Muscle layer of duodenum (tissue), 2 donors: ENCODE measurements around the gene ATG10.
"Not testable (repeated sequence)": the region's sequence is repeated elsewhere in the genome, so short reads cannot be mapped to it uniquely, and the experiment has no call there.

Source experiments
- H3K27ac ChIP-seq: one replicate; pipeline ENCODE4 v1.7.0; 2013; ENCODE audit warnings: mild to moderate bottlenecking, low read length
- H3K27me3 ChIP-seq: one replicate; pipeline ENCODE4 v1.7.0; 2013; ENCODE audit warnings: low read depth, mild to moderate bottlenecking, control low read depth, low read length
- H3K36me3 ChIP-seq, 2 donors: one replicate each; pipeline ENCODE4 v1.7.0; 2013; ENCODE audit warnings: low read length in 2 of 2, control low read depth in 1 of 2, mild to moderate bottlenecking in 1 of 2; ENCODE audit not compliant: insufficient read depth in 2 of 2, control insufficient read depth in 1 of 2
- H3K4me1 ChIP-seq, 2 donors: one replicate each; pipeline ENCODE4 v1.7.0; 2013; ENCODE audit warnings: low read length in 2 of 2, mild to moderate bottlenecking in 2 of 2, control low read depth in 1 of 2, moderate library complexity in 1 of 2; ENCODE audit not compliant: insufficient read depth in 2 of 2, control insufficient read depth in 1 of 2
- H3K4me3 ChIP-seq, 2 donors: one replicate each; pipeline ENCODE4 v1.7.0; 2013; ENCODE audit warnings: low read length in 2 of 2, low read depth in 1 of 2, mild to moderate bottlenecking in 1 of 2
- H3K9me3 ChIP-seq, 2 donors: one replicate each; pipeline ENCODE4 v1.7.0; 2013; ENCODE audit warnings: low read length in 2 of 2, control low read depth in 1 of 2, mild to moderate bottlenecking in 1 of 2; ENCODE audit not compliant: control insufficient read depth in 1 of 2
- donor health status: healthy.

Gene ATG10

DNA sequence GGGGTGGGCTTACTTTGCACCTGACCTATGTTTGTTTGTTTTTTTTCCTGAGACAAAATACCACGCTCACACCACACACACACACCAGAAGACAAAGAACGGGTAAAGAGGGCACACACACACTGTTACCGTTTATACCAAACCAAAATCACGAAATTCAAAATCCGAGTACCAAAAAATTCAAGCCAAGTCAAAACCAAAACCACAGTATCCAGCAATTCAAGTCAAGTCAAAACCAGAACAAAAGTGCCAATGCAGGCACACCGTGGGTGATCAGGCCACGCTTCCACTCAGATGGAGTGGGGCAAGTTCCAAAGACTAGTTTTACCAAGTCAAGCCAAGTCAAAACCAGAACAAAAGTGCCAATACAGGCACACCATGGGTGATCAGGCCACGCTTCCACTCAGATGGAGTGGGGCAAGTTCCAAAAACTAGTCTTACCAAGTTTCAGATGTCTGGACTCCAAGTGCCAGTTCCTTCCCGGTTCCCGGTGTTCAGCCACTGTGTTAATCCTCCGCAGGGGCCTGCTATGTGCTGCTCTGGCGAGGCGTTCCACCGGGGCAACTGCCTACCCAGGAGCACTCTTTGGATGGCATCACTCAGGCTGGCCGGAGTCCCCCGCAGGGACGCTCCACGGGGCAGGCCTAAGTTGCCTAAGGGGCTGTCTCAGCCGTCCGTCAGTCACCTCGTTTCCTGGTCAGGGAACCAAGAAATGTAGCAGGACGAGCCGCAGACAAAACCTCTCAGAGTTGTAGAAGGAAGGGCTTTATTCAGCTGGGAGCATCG, 300.9 kb downstream of the ATG10 start:
- peaks cover 22 to 34% of the 10 kb centered on the region in 2 donors for H3K36me3 ChIP-seq
- H3K4me1 ChIP-seq, H3K27me3 ChIP-seq, H3K9me3 ChIP-seq, H3K4me3 ChIP-seq, H3K27ac ChIP-seq: not testable (repeated sequence)

- not testable (repeated sequence) for H3K27me3 ChIP-seq
- H3K36me3 ChIP-seq = peaks cover 22 to 34% of the 10 kb centered on the region in 2 donors
These were observed 301.6 kb downstream of the ATG10 start for GRCh38 chr5:82273426-82273825.

GRCh38 chr5:82274343-82275211, 302.8 kb downstream of the ATG10 start:
- no peaks in the 10 kb centered on the region for H3K27me3 ChIP-seq
- no peak overlapping the region for H3K27ac ChIP-seq
- H3K4me1 ChIP-seq = peaks cover 3 to 5% of the 10 kb centered on the region in 2 donors
- H3K9me3 ChIP-seq = no peaks in the 10 kb centered on the region
- H3K36me3 ChIP-seq = peaks cover 22 to 30% of the 10 kb centered on the region in 2 donors
- H3K4me3 ChIP-seq = no peak overlapping the region

More at GRCh38 chr5:82273426-82273825, 301.6 kb downstream of the ATG10 start:
- H3K4me3 ChIP-seq, H3K9me3 ChIP-seq, H3K4me1 ChIP-seq, H3K27ac ChIP-seq: not testable (repeated sequence)

GRCh38 chr5:82275216-82275664, 303.4 kb downstream of the ATG10 start:
- Histone ChIP-seq H3K4me3 (no peak overlapping the region), H3K4me1 (peaks cover 4 to 5% of the 10 kb centered on the region in 2 donors), H3K36me3 (peaks cover 22 to 27% of the 10 kb centered on the region in 2 donors), H3K27me3 (no peaks in the 10 kb centered on the region), H3K27ac (no peak overlapping the region), H3K9me3 (no peaks in the 10 kb centered on the region)

GRCh38 chr5:82276800-82277612, 305.2 kb downstream of the ATG10 start:
- H3K9me3 ChIP-seq = no peaks in the 10 kb centered on the region
- H3K36me3 ChIP-seq = peaks cover 22 to 27% of the 10 kb centered on the region in 2 donors
- peaks cover 4 to 5% of the 10 kb centered on the region in 2 donors for H3K4me1 ChIP-seq
- H3K4me3 ChIP-seq = peak overlapping the region; percentile 82 to 96
- H3K27me3 ChIP-seq = no peaks in the 10 kb centered on the region
- peak overlapping the region; percentile 92 for H3K27ac ChIP-seq

DNA sequence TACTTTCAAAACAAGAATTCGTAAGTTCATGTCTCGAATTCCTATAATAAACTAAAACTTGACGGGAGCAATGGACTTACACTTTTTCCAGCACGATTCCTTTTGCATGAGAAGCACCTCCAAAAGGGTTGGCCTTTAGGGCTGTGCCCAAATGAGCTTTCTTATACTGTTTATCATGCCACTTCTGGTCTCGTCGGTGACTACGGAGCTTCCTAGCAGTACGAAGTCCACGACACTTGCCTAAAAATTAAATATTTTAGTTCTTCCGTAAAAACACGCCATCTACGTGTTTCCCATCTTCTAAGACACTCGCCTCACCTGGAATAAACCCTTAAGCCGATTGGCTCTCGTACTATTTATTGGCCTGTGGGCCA, 305.8 kb downstream of the ATG10 start:
- no peaks in the 10 kb centered on the region for H3K9me3 ChIP-seq
- peaks cover 22 to 27% of the 10 kb centered on the region in 2 donors for H3K36me3 ChIP-seq
- H3K27me3 ChIP-seq = no peaks in the 10 kb centered on the region
- peak overlapping the region; percentile 82 to 96 for H3K4me3 ChIP-seq
- H3K27ac ChIP-seq = peak overlapping the region; percentile 92
- peaks cover 4 to 5% of the 10 kb centered on the region in 2 donors for H3K4me1 ChIP-seq

- Histone ChIP-seq H3K27me3 (no peaks in the 10 kb centered on the region), H3K4me3 (peak within 1 kb of the TSS; percentile 82 to 96), H3K27ac (peak within 1 kb of the TSS; percentile 92), H3K36me3 (peaks cover 22 to 27% of the 10 kb centered on the region in 2 donors), H3K9me3 (no peaks in the 10 kb centered on the region), H3K4me1 (peaks cover 4 to 5% of the 10 kb centered on the region in 2 donors)
These were observed 306.3 kb downstream of the ATG10 start, which contains the start of gene RPS23 for GRCh38 chr5:82277987-82278710. RPS23 (minus strand) TSS chr5:82278354; CDS start chr5:82278323, 31 bp downstream.

- H3K27me3 ChIP-seq = no peaks in the 10 kb centered on the region
- peaks cover 22 to 27% of the 10 kb centered on the region in 2 donors for H3K36me3 ChIP-seq
- peak overlapping the region; percentile 92 for H3K27ac ChIP-seq
- no peaks in the 10 kb centered on the region for H3K9me3 ChIP-seq
- peaks cover 4 to 5% of the 10 kb centered on the region in 2 donors for H3K4me1 ChIP-seq
- peak overlapping the region; percentile 82 to 96 for H3K4me3 ChIP-seq
These were observed 307.0 kb downstream of the ATG10 start for GRCh38 chr5:82278711-82279370.

DNA sequence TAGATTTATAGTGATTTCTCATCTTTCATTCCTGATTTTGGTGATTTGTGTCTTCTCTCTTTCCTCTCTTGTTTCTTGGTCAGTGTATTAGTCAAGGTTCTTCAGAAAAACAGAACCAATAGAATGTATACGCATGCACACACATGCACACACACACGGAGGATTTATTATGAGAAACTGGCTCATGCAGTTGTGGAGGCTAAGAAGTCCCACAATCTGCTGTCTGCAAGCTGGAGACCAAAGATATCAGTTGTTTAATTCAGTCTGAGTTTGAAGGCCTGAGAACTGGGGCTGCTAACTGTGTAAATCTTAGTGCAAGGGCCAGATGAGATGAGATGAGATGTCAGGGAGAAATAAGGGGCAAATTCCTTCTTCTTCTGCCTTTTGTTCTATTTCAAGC, 312.1 kb downstream of the ATG10 start:
- Histone ChIP-seq H3K27me3 (no peaks in the 10 kb centered on the region), H3K4me1 (peaks cover 0 to 4% of the 10 kb centered on the region in 2 donors), H3K4me3 (no peak overlapping the region), H3K27ac (no peak overlapping the region), H3K36me3 (no peaks in the 10 kb centered on the region), H3K9me3 (no peaks in the 10 kb centered on the region)

GRCh38 chr5:82285206-82285605, 313.4 kb downstream of the ATG10 start:
- no peaks in the 10 kb centered on the region for H3K9me3 ChIP-seq
- H3K36me3 ChIP-seq = no peaks in the 10 kb centered on the region
- no peaks in the 10 kb centered on the region for H3K4me1 ChIP-seq
- H3K27me3 ChIP-seq = no peaks in the 10 kb centered on the region
- H3K4me3 ChIP-seq = no peak overlapping the region
- H3K27ac ChIP-seq = no peak overlapping the region
